Measurements from ENCODE around the gene BNC2.
"Not testable (repeated sequence)": the region's sequence is repeated elsewhere in the genome, so short reads cannot be mapped to it uniquely, and the experiment has no call there.

BNC2 gene

GRCh38 chr9:16870596-16871335, at the start of gene BNC2:
TSS of gene BNC2 (minus strand) at chr9:16870670. CDS start at chr9:16870648, 22 bp downstream.
- DNase-seq = no peak

- no peak for DNase-seq
Measured at GRCh38 chr9:16918920-16919319, 48.5 kb upstream of the BNC2 start.

- DNase-seq = no peak
Measured at GRCh38 chr9:16915126-16915831, 44.8 kb upstream of the BNC2 start.

- no peak for DNase-seq
Measured at GRCh38 chr9:16912197-16912596, 41.7 kb upstream of the BNC2 start.

GRCh38 chr9:16908206-16908605, 37.7 kb upstream of the BNC2 start:
- not testable (repeated sequence) for DNase-seq

- no peak for DNase-seq
Measured at GRCh38 chr9:16904655-16905054, 34.2 kb upstream of the BNC2 start.

GRCh38 chr9:16901590-16901989, 31.1 kb upstream of the BNC2 start:
- no peak for DNase-seq

- DNase-seq = no peak
Measured at GRCh38 chr9:16899606-16900005, 29.1 kb upstream of the BNC2 start.

- no peak for DNase-seq
Measured at GRCh38 chr9:16898464-16898863, 28.0 kb upstream of the BNC2 start.

GRCh38 chr9:16888594-16888993, 18.1 kb upstream of the BNC2 start:
- DNase-seq = no peak

- no peak for DNase-seq
Measured at GRCh38 chr9:16885931-16886330, 15.5 kb upstream of the BNC2 start.

- no peak for DNase-seq
Measured at GRCh38 chr9:16884952-16885513, 14.6 kb upstream of the BNC2 start.

GRCh38 chr9:16884373-16884772, 13.9 kb upstream of the BNC2 start:
- DNase-seq = no peak

GRCh38 chr9:16883586-16883985, 13.1 kb upstream of the BNC2 start:
- DNase-seq = no peak

- DNase-seq = not testable (repeated sequence)
Measured at GRCh38 chr9:16882440-16882839, 12.0 kb upstream of the BNC2 start.

- no peak for DNase-seq
Measured at GRCh38 chr9:16879416-16879815, 8.9 kb upstream of the BNC2 start.

GRCh38 chr9:16877256-16877655, 6.8 kb upstream of the BNC2 start:
- no peak for DNase-seq

GRCh38 chr9:16873126-16873802, 2.8 kb upstream of the BNC2 start:
- no peak for DNase-seq

GRCh38 chr9:16871336-16872151, 1.1 kb upstream of the BNC2 start:
- no peak for DNase-seq

- no peak for DNase-seq
Measured at GRCh38 chr9:16869882-16870595, 431 bp downstream of the BNC2 start.

GRCh38 chr9:16869131-16869881, 1.2 kb downstream of the BNC2 start:
- no peak for DNase-seq

Data from cortex of kidney (tissue), 1 donor.